HG03558 (cell line): ENCODE results near the gene PLEKHH1.

ENCODE experiments used
- ATAC-seq: cut with Tn5 transposase; IDR thresholded peaks from one replicate; pipeline ENCODE4 v1.9.1; 2021; ENCODE audit warnings: moderate number of reproducible peaks; ENCODE audit not compliant: unreplicated experiment; ENCODE audit errors: extremely low read depth

PLEKHH1 gene

DNA sequence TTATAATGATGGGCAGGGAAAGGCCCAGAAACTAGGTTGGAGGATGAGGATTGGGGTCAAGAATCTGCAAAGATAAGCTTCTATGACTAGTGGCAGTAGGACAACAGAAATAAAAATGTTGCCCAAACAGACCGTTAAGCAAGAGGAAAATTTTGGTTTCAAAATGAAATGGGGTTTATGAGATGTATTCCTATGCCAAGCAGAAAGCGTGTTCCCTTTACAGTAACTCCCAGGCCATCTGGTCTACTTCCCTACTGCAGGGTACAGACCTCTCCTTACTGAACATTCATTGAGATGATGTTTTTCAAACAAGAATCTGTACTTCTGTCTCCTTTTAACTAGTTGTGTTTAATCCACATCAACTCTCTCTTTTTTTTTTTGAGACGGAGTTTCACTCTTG, 24.1 kb upstream of the PLEKHH1 start:
- no peak for ATAC-seq

DNA sequence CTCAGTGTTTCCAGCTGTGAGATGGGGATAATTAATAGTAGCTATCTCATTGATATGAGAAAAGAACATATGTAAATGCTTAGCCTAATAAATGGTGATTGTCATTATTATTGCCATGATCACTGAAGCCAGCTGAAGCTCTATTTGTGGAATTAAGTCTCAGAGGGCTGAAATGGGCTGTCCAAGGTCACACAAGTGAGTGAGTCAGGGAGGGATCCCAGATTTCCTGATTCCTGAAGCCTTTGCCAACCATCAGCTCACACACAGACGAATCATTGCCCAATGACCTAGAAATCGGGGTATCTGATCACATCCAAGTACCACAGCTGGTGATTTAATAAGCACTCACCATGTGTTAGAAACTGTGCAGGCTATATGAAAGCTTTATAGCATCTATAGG, 23.0 kb upstream of the PLEKHH1 start:
- ATAC-seq, result no peak

DNA sequence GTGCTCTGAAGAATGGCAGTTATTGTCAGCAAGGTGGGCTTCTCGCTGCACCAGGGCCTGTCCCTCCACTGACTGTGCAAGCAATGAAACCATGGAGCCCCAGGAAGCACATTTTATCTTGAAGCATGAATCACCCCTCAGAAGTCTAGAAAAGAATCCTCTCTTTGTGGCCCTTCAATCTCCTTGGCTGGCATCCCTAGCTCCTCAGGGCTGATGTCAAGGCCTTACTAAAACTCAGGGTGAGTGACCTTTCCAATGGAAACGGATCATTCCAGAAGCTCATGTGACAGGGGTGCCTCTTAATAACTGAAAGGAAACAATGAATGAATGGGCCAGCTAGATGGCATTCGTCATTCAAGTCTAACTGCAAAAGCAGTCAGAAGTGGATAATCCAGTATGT, 22.3 kb upstream of the PLEKHH1 start:
- no peak for ATAC-seq

DNA sequence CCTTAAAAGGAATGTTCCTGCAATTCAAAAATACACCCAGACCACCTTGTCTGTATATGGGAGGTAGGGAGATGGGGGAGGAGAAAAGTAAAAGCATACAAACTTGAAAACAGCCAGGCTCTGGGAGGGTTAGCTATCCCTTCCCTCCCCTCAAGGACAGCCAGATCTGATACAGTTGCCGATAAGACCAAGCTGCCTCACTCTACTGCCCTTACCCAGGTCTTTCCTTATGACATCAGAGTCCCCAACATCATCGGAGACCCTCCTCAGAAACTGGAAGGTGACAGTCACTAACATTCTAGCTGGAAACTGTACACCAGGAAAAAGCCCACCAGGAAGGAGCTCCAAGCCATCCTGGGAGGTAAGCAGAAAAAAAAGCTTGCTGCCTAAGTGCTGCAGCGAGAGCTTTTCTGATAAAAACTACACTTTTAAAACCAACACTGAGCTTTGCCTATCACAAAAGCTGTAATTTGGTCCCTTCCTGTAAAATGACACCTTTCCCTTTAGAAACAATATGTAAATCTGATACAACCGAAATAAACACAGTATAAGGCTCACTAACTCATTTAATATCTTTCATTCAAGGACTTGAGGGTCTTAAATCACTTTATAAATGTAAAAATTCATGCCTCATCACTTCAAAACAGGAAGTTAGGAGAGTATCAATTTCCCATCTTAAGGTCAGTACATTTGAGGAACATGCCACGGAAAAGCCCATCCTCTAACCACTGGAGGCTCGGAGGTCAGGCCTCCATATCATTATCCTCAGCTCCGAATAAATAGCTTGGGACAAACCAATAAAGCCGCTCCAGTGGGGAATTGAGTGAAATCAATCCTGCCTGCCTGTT, 20.4 kb upstream of the PLEKHH1 start:
- ATAC-seq, result no peak

DNA sequence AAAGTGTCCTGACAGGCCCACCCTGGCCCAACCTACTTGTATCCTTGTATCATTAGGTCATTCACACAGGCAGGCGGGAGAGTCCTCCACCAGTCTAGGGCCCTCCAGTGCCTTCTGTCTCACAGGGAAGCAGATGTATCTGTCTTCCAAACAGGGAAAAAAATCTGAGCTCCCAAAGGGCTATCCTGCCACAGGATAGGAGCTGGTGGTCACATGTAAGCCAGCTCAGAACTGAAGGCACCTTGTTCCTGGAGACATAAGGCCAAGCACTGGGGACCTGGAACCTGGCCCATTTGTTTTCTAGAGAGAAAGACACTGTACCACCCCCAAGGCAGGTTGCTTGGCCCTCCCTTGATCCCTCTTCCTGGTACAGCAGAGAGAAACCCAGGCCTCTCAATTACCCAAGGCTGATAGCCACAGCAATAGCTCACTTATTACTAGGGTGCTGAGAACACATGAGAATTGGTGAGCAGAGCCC, 19.4 kb upstream of the PLEKHH1 start:
- ATAC-seq, result no peak

DNA sequence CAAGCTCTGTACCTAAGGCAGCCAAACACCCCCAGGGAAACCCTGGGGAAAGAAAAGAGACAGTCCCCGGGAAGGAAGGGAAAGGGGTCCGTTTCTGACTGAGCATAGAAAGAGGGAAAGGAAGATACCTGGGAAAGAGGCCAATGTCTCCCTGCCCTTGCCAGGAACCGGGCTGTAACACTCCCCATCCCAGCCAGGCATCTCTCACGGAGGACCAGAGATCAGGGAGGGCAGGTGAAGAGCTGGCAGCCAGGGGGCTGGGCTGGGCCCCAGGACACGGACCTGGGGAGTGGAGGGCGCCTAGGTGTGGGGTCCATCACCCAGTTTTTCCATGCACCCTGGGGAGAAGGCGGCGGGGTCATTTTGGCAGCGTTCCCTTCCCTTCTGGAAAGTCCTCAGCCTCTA, 18.9 kb upstream of the PLEKHH1 start:
- no peak for ATAC-seq

DNA sequence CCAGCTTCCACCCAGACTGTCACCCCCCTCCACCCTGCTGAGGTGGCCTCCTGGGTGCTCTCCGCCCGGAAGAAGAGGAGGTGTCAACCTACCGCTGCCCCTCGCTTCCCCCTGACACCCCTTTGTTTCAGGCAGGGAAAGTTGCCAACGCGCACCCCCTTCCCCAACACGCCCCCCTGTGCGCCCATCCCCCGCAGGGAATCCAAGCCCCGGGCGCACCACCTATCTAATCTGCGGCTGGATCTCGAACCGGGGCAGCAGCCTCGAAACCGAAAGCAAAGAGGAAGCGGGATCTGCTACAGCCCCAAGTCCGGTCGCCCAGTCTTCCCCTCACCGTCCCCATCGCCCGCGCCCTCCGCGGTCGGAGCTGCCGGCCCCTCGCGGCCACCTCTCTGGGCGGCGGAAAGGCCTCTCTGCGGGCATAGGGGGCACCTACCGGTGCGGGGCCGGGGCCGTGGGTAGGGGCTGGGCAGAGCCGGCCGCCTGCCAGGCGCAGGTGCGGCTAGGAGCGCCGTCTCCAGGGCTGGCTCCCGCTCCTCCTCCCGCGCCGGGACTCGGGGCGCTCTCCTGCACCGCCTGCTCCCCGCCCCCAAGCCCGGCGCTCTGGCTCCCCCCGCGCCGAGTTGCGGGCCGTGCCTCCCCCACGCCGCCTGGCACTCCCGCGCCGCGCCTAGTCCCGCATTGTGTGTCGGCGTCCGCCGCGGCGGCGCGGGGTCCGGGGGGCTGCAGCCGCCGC, 18.3 kb upstream of the PLEKHH1 start:
- ATAC-seq, result no peak

DNA sequence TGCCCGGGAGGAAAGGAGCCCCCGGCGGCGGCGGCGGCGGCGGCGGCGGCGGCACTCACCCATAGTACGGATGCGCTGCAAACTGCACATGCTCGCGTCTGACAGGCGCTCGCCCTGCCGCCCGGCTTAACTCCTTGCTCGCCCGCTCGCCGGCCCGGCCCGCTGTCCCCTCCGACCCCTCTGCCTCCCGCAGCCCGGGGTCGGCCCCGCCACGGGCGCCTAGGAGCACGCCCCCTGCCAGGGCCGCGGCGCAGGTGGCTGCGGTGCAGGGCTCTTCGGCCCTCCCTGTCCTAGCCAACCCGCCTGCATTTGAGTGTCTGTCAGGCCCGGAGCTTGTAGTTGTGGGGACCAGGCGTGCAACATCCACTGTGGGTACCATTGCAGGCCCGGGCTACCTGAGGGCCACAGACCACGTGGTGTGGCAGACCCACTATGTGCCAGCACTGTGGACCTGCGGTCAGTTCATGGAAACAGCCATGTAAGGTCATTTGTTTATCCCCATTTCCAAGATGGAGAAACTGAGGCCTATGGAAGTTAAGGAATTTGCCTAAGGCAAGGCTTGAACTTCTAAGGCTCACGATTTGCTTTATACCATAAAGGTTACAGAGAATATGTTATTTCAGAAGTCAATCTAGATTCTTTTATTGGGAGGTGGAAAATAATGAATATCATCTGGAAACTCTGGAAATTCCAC, 17.6 kb upstream of the PLEKHH1 start:
- no peak for ATAC-seq

DNA sequence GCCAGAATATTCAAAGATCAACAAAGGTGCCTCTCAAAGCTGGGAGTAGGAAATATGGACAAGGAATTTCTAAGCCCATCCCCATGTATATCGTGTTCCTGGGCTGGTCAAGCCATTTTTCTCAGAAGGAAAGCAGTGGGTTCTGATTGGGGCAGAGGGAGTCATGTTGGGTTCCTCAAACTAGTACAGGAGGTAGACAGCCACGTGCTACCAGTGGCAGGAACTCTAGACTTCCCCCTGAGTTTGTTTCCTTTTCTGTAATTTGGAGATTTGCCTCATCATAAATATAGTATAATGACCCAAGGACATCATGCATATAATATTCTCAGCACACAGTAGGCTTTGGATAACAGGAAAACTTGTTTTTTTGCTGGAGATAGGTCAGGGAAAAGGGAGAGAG, 16.4 kb upstream of the PLEKHH1 start:
- no peak for ATAC-seq

DNA sequence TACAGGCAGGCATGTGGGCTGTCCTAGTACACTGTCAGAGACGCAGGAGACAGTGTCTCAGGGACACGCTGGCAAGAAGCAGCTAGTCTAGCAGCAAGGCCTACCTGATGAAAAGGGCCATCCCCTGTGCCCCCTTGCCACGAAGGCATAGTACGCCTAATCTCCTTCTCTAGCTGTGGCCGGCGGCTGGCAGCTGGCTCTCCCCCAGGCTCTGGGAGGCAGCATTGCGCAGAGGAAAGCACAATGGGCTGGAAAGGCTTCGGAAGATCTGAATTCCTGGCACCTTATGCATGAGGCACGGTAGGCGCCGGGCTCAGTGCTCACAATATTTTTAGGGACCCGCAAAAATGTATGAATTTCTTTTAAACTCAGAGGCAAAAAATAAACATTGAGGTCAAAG, 16.0 kb upstream of the PLEKHH1 start:
- no peak for ATAC-seq

DNA sequence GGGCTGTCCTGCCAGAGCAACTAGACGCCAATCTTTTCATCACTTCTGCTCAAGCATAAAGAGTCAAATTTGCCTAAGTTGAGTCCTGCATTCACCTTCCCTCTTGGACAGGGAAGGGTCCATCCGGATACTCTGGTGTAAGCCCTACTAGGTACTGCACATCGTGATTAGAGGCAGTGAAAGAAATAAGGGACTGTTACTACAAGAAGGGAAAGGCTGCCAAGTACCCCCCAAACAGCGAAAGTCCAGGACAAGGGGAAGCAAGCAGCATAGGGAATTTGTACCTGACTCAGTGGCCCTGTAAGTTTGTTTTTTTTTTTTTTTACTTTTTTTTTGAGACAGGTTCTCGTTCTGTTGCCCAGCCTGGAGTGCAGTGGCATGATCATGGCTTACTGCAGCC, 13.7 kb upstream of the PLEKHH1 start:
- no peak for ATAC-seq

DNA sequence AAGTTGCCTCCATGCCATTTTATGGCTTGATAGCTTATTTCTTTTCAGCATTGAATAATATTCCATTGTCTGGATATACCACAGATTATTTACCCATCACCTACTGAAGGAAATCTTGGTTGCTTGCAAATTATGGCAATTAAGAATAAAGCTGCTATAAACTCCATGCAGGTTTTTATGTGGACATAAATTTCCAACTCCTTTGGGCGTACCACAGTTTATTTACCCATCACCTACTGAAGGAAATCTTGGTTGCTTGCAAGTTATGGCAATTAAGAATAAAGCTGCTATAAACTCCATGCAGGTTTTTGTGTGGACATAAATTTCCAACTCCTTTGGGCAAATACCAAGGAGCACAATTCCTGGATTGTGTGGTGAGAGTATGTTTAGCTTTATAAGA, 12.6 kb upstream of the PLEKHH1 start:
- ATAC-seq, result no peak

DNA sequence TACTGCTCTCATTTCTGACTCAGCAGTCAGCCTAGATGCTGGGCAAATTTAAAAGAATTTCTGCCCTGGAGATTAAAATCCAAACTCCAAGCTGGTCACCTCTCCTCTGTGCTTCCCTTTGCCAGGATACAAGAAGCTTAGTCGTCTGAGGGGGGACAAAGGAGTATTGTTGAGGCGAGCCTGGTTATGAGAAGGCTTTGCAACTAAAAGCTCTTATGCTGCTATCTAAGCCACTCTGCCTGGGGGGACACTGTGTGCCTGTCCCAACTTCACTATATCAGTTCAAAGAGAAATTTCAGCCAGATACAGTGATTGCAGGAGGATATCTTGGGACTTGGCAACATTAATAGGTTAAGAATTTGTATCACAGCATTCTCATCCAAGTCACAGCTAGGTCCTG, 10.8 kb upstream of the PLEKHH1 start:
- no peak for ATAC-seq

DNA sequence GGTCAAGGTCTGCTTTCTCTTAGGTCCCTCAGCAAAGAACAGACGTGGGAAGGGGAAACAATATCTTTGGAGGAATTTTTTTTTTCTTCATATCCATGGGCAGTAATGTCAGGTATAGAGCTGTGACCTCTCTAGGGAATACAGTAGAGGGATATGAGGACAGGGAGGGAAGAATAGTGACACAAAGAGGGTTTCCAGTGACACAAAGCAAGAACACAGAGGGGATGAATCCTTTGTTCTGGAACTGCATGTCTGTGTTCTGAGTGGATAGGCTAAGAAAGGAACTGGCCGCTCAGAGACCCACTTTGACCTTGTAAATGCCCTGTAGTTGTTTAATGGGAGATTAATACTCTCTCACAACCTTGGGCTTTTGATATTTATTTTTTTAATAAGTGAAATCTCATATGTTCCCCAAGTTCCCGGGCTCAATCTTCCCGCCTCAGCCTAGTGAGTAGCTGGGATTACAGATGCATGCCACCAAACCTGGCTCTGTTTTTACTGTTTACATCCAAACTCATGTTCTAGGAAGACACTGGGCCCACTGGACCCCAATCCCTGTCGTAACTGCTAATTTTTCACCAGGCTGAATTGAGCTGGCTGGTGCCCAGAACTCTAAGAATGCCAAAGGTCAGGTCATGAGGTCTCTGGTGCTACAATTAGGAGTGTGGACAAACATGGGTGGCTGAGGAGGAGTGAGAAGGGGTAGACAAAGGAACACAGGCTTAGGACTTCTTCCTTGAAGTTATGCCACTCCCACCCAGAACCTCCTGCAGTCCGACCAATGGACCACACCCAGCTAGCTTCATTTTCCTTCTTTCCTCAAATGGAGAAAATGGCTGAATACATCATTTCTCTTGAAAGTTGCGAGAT, 9.1 kb upstream of the PLEKHH1 start:
- no peak for ATAC-seq

DNA sequence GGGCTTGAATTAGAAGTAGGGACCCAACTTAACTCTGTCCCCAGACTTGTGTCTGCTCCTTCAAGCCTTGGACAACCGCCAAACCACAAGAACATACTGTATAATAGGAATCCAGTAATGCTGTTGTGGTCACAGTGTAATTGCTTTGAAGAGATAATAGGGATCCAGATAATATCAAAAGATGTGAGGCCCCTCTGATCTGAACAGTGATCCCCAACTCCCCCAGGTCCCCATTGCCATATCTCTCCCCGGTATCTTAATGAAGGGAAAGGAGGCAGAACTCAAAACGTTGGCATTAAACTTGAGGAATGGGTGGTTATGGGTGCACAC, 8.5 kb upstream of the PLEKHH1 start:
- ATAC-seq, result no peak

DNA sequence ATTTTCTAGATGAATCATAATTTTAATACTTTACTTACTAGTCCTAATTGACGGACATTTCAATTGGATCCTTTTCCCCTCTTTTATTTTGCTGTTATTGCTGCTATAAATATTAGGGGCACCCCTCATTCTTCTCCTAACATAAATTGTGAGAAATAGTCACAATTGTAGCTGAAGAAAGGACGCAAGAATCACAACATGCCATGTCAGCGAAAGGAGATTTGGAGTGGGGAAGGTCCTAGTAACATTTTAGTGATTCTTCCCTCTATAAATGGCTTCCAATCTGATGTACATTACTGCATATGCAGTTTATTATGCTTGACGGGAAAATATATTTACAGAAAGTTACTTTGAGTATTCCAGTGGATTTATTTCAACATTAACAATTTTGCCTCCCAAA, 7.7 kb upstream of the PLEKHH1 start:
- no peak for ATAC-seq

DNA sequence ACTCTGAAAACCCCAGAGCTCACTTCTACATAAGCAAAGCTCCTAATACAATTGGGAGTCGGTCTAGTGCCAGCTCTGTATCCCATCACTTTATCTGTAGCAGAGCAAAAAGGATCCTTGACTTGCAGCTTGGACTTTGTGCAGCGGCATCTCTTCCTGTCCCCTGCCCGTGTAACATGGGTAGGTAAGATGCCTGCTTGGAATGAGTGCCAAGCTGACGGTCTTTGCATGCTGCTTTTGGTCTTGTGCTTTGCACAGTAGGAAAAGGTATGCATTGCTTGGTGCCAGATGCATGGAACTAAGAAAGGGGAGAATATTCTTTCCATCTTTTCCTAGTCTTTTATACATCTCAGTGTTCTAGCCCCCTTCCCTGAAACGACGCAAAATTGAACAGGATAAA, 6.9 kb upstream of the PLEKHH1 start:
- ATAC-seq, result no peak

DNA sequence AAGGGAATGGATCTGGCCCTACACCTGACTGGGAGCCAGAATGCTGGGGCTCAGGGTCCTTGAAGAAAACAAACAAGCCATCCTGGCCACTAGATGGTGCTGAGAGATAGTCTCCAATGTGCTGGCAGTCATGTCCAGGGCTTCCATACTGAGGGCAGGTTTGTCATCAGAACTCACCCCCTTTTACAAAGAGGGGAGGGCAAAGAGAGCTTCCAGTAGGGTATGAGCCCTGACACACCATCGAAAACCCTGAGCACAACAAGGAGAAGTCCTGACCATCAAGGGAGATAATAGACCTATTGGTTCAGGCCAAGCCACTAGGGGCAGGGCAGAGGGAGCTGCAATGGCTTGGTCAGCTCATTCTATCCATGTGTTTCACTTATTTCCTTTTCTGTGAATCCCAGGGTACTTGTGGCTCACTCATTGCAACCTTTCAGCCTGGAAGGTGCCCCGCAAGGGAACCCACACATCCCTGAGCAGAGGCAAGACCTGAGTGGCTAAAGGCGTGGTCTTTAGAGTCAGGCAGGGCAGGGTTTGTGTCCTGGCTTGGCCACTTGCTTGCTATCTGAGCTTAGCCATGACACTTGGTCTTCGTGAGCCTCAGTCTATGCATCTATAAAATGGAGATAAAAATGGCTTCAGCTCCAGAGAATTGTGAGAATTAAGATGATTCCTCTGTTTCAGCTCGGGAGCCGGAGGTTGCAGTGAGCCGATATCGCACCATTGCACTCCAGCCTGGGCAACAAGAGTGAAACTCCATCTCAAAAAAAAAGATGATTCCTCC, 6.2 kb upstream of the PLEKHH1 start:
- ATAC-seq, result no peak

DNA sequence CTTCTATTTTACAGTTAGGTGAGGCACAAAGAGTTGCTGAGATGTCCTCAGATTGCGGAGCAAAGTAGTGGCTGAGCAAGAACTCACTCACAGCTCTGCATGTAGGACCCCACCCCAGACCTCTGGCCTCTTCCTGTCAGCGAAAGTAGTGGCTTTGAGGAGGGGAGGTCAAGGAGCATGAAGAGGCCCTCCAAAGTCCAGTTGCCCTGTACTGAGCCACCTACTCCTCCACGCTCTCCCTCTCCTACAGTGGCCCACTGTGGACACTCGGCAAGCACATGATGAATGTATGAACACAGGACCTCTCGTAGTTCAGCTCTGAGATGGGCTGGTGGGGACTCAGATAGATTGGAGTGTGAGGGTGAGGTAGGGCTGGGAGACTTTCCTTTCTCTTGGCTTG, 5.3 kb upstream of the PLEKHH1 start:
- no peak for ATAC-seq

DNA sequence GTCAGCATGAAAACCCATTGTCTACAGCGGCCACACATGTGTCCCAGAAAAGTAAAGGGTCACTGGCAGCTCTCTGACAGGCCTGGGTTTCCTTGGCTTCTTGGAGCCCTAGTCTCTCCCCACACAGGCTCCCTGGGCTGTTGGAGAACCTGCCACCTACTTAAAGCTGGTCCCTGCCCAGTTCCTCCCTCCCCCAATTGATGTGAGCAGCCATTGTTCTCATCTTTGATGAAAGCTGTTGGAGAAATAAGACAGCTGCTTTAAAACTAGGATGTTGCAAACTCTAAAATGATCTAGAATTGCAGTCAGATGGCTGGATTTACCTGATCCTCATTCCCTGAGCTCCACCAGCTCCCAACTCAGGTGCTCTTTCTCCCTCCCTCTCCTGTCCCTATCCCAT, 4.8 kb upstream of the PLEKHH1 start:
- no peak for ATAC-seq
